GM18861 (cell line): ENCODE measurements around the gene ACACB.

Source experiments
- ATAC-seq: cut with Tn5 transposase; IDR thresholded peaks from one replicate; pipeline ENCODE4 v1.9.1; 2021; ENCODE audit not compliant: unreplicated experiment

ACACB gene

GRCh38 chr12:109271418-109271817, 155.0 kb downstream of the ACACB start:
- ATAC-seq = no peak

GRCh38 chr12:109273354-109273753, 157.0 kb downstream of the ACACB start:
- no peak for ATAC-seq

- ATAC-seq = no peak
These were observed 158.0 kb downstream of the ACACB start for GRCh38 chr12:109274381-109274780.

- no peak for ATAC-seq
These were observed 158.8 kb downstream of the ACACB start for GRCh38 chr12:109275173-109275572.

GRCh38 chr12:109276160-109276559, 159.8 kb downstream of the ACACB start:
- ATAC-seq = no peak

- ATAC-seq = no peak
These were observed 161.0 kb downstream of the ACACB start for GRCh38 chr12:109277255-109277898.

GRCh38 chr12:109277899-109278762, 161.7 kb downstream of the ACACB start:
- ATAC-seq = no peak

- no peak for ATAC-seq
These were observed 162.5 kb downstream of the ACACB start for GRCh38 chr12:109278912-109279311.

GRCh38 chr12:109279525-109279924, 163.1 kb downstream of the ACACB start:
- no peak for ATAC-seq

GRCh38 chr12:109281452-109281851, 165.1 kb downstream of the ACACB start:
- ATAC-seq = no peak

GRCh38 chr12:109284392-109284791, 168.0 kb downstream of the ACACB start:
- no peak for ATAC-seq

- ATAC-seq = no peak
These were observed 169.9 kb downstream of the ACACB start for GRCh38 chr12:109286252-109286651.

GRCh38 chr12:109286652-109287051, 170.3 kb downstream of the ACACB start:
- no peak for ATAC-seq

GRCh38 chr12:109287181-109287580, 170.8 kb downstream of the ACACB start:
- no peak for ATAC-seq

GRCh38 chr12:109287811-109288469, 171.6 kb downstream of the ACACB start:
- ATAC-seq = no peak

- no peak for ATAC-seq
These were observed 172.2 kb downstream of the ACACB start for GRCh38 chr12:109288571-109288970.

- no peak for ATAC-seq
These were observed 172.6 kb downstream of the ACACB start for GRCh38 chr12:109289004-109289403.

GRCh38 chr12:109289551-109289950, 173.2 kb downstream of the ACACB start:
- no peak for ATAC-seq

- ATAC-seq = no peak
These were observed 173.7 kb downstream of the ACACB start for GRCh38 chr12:109290061-109290460.

GRCh38 chr12:109291117-109291516, 174.7 kb downstream of the ACACB start:
- ATAC-seq = no peak

GRCh38 chr12:109291521-109292341, 175.3 kb downstream of the ACACB start:
- no peak for ATAC-seq
